ENCODE measurements around the gene C1orf174.
A peak's percentile ranks its signal among the peaks of the same experiment; 100 is the strongest.
"Not testable (repeated sequence)": the region's sequence is repeated elsewhere in the genome, so short reads cannot be mapped to it uniquely, and the experiment has no call there.

The C1orf174 gene

DNA sequence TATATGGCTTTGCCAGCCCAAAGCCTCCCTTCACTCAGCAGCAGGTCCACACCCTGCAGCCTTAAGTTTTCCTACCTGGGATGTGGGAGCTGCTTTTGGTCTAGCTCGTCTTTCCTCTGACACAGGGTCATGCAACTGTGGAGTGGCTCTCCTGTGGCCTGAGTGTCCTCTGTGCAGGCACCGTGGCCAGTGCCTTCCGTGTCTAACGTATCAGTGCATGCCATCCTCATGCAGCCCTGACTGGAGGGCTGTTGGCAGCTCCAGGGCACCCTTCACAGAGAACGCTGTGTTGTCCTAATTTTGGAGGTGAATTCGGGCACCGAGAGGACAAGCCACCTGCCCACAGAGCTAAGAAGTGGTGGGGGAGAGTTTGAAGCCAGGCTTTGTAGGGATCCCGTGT lies 25.7 kb upstream of the C1orf174 start:
- no peak for DNase-seq (ENCODE audit: low read depth, low spot score)

DNA sequence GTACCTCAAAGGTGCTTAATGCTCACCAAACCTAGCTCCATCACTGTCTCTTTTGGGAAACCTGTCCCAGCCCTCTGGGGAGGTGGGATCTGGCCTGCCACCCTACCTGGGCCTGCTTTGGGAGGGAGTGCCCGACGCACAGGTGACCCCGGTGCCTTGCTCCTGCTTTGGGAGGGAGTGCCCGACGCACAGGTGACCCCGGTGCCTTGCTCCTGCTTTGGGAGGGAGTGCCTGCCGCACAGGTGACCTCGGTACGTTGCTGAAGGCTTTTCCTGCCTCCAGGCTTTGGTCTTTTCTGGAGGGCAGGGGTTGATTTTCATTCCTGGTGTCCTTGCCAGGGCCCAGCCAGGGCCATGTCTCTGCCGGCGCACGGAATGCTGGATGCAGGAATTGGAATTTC lies 25.2 kb upstream of the C1orf174 start:
- DNase-seq (ENCODE audit: low read depth, low spot score): no peak

DNA sequence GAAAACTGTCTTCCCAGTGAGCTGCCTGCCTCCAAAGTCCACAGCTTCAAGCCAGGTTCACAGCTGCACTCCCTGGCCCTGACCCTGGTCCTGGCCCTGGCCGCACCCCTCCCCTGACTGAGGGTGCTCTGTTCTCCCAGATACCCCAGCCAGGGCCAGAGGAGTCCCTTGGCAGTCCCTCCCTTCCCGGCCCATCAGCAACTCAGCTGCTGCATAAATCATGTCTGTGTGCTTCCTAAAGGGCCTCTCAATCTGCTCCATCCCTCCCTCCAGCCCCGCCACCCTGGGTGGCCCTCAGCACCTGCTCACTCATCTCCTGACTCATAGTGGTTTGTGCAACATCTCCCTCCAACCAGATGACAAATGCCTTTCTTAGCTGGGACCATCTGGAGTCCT lies 24.8 kb upstream of the C1orf174 start:
- no peak for DNase-seq (ENCODE audit: low read depth, low spot score)

DNA sequence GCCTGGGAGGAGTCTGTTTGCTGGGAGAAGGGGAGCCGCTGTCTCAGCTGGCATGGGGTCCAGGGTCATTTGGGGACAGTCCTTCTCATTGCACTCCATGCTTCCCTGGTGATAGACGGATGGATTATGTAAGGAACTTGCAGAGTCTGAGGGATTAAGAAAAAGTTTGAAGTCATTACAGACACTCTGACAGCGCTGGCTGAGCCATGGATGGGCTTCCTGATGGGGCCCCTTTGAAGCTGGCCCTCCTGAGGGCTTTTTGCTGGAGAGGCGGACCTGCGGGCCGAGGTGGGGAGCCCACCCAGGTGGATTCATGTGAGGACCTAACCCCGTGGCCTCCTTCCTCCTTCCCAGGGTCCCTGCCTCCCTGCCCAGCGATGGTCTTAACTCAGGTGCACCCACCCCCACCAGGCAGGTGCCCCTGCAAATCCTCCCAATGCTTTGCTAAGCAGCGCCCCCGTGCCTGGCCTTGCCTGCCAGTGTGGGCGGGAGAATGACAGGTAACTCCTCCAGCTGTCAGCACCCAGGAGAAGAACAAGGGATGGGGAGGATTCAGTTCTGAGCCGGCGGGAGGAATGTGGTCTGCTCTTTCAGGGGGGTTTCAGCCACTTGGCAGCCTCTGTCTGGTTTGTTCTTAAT lies 24.2 kb upstream of the C1orf174 start:
- DNase-seq (ENCODE audit: low read depth, low spot score): no peak

DNA sequence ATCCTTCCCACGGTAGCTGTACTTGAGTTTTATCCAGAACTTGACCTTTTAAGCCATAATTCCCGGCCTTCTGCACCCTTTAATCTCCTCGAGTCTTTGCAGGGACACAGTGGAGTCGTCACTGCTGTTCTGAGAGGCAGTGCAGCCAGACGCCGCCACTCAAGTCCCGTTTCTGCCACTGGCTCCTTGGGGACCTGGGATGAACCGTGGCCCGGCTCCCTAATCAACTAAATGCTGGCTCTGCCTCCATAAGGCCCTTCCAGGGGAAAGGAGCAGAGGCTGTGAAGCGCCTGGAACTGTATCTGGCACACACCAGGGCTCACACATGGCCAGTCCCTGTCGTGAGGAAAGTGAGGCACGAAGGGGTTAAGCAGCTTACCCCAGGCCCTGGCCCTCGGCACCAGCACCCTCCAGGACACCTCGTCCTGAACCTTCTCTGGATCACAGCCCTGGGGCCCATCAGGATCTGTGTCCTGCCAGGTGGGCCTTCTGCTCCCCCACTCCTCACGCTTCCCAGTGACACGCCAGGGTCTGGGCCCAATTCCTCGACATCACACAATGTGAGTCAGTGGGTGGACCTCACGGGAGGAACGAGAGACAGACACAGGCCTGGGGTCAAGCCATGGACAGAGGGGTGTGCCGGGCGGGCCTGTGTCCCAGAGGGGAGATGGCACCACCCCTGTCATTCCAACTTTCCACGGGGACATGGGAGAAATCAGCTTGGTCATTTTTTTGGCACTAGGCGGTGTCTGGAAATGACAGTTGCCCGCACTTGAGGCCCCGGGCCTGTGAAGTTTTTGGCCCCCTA lies 23.5 kb upstream of the C1orf174 start:
- DNase-seq (ENCODE audit: low read depth, low spot score): no peak

DNA sequence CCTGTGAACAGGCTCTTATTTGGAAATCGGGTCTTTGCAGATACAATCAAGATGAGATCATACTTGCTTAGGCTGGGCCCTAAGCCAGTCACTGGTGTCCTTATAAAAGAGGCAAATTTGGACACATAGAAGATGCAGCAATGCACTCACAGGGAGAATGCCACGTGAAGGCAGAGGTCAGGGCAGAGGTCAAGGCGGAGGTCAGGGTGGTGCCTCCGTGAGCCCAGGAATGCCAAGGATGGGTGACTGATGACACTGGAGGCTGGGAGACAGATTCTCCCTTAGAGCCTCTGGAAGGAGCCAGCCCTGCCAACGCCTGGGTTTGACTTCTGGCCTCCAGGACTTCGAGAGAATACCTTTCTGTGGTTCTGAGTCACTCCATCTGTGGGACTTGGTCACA lies 22.8 kb upstream of the C1orf174 start:
- DNase-seq (ENCODE audit: low read depth, low spot score): no peak

DNA sequence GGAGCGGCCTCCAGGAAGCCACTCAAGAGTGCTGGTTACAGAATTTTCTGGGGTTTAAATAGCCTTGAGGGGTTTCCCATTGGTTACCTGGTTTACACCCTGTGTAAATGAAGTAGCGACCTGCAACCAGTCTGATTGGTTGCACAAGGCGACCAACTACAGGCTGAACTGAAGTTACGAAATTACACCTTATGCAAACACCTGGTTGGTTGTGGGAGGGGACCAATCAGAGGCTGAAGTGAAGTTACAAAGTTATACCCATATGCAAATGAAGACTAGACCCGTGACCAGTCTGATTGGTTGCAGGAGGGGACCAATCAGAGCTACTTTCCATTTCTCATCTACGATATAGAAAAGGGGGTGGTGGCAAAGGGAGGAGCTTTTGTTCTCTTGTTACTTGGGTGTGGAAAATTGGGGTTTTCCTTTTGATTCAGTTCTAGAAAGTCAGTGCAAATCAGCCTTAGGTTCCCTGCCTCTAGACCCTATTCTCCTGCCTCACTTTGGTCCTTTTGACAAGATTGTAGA lies 22.2 kb upstream of the C1orf174 start:
- no peak for DNase-seq (ENCODE audit: low read depth, low spot score)

DNA sequence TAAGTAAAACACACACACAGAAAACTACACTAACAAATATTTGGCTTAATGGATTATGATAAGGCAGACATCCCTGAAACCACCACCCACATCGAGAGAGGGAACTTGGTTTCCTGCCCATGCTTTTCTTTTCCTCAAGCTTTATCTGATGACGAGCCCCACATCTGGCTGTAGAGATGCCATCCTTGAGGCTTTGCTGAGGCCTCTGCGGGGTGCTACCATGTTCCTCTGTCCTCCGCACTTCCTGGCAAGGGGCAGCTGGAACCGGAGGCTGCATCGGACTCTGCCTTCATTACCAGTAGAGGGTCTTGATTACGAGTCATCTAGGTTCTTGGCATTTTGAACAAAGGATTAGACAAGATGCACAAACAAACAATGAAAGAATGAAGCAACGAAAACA lies 21.7 kb upstream of the C1orf174 start:
- DNase-seq (ENCODE audit: low read depth, low spot score): no peak

DNA sequence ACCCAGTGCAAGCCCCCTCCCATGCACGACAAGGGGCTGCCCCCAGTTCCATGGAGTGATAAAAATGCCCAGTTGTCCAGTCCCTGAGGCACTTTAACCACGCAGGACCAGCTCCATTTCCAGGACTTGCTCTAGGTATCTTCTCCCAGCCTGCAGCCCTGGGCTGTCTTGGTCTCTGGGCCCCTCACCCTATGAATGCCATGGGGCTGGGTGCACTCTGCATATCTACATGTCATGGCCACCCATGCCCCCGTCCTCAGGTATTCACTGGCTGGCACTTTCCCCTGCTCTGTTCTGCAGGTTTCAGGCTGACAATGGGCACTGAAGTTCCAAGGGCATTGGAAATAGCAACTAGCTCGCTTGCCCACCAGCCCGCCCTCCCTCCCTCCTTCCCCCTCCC lies 19.6 kb upstream of the C1orf174 start:
- DNase-seq (ENCODE audit: low read depth, low spot score): no peak

DNA sequence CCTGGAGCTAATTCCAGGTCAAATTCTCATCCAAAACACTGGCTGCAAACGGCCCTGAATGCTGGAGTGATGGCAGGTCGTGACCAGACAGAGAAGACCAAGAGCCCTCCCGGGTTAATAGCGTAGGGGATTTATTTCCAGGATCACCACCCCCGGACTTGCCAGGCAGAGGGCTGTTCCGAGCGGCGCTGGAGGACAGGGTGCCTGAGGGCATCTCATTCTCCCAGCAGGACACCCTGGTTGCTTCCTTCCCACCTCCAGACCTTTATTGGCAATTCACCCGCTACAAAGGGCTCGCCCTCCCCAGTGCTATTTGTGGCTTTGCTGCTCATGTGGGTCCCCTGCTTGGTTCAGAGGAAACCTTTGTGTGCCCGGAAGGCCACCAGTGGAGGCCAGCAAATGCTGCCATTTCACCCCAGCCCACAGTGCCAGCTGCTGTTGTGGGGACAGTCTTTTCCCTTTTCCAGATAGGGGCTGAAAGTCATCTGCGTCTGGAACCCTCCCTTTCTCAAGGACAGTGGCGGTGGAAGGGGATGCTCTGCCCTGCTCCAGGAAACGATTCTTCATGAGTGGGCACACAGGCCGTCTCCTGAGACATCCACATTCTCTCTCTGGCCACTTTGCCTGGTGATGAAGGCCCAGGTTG lies 19.0 kb upstream of the C1orf174 start:
- no peak for DNase-seq (ENCODE audit: low read depth, low spot score)

DNA sequence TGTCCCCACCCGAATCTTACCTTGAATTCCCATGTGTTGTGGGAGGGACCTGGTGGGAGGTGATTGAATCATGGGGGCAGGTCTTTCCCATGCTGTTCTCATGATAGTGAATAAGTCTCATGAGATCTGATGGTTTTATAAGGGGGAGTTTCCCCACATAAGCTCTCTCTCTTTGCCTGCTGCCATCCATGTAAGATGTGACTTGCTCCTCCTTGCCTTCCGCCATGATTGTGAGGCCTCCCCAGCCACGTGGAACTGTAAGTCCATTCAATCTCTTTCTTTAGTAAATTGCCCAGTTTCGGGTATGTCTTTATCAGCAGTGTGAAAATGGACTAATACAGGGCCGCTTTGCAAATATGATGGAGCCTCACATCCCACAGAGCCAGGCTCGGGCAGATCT lies 18.3 kb upstream of the C1orf174 start:
- DNase-seq (ENCODE audit: low read depth, low spot score): not testable (repeated sequence)

DNA sequence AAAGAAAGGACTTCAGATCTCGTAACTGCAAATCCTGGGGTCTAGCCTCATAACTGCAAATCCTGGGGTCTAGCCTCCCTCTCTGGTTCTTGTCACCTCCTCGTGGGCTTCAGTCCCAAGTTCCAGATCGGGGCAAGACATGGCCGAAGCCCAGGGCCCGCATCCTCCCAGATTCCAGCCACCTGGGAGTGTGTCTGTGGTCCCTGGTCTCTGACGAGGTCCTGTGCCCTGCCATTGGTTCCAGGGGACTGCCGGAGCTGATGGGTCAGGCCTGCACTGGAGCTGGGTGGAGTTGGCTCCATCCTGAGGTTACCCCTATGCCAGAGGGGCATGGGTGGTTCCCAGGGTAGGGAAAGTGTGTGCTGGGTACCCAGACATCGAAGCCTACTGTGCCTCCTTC lies 17.7 kb upstream of the C1orf174 start:
- DNase-seq (ENCODE audit: low read depth, low spot score): no peak

DNA sequence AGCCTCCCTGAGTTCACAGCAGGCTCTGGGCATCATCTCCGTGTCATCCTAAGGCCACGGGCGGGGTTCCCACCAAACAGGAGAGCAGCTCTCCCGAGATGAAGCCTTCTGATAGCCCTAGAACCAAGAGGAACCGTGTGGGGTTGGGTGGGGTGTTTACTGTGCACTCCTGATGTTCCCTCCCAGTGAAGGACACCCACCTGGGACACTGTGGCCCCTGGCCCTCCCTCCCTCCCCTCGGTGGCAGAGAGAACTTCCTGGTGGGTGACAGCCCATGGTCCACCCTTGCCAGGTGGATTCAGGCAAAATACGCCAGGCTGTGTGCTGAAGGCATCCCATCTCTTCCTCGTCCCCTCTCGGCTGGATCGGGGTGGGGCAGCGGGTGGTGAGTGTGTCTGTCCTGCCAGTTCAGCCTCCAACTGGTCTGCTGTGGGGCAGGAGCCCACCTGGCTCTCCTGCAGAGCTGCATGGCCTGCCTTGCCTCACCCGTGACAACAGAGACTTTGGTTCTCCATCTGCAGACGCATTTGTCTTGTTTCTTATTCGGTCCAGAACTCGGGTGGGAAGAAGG lies 15.6 kb upstream of the C1orf174 start:
- DNase-seq (ENCODE audit: low read depth, low spot score): no peak

DNA sequence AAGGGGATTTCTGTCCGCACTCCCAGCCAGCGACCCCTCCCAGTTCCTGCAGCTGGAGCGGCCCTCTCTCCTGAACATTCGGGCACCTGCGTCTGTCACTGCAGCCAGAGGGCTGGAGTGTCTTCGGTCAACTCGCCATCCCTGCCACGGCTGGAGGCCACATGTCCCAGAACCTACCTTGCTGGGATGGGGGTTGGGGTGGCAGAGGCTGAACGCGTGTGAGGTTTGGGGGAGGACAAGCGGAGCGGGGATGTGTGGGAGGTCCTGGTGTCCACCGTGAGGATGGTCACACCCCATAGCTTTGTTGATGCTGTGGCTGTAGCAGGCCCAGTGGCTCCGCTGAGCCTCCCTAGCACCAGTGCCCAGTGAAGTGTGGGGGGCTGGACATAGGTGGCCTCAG lies 14.8 kb upstream of the C1orf174 start:
- no peak for DNase-seq (ENCODE audit: low read depth, low spot score)

DNA sequence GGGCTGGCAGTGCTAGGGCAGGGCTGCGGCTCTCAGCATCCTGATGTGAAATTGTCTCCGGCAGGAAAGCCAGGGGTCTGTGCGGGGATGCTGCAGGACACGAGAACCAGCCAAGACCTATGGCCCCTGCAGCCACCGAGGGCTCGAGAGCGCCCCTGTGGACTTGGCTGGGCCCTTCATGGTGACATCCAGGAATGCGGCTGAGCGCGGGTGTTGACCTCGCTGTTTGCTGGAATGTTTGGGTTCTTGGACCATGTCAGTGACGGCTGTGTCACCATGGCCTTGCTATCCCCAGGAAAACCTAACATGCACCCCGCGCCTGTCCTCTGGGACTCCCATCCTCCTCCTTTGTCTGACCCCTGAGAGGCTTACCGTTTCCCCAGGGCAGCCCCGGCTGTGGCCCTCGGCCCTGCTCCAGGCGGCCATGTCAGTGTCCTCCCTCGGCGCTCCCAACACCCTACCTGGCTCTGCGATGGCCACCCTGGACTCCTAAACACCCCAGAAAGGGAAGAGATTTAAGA lies 14.3 kb upstream of the C1orf174 start:
- no peak for DNase-seq (ENCODE audit: low read depth, low spot score)

DNA sequence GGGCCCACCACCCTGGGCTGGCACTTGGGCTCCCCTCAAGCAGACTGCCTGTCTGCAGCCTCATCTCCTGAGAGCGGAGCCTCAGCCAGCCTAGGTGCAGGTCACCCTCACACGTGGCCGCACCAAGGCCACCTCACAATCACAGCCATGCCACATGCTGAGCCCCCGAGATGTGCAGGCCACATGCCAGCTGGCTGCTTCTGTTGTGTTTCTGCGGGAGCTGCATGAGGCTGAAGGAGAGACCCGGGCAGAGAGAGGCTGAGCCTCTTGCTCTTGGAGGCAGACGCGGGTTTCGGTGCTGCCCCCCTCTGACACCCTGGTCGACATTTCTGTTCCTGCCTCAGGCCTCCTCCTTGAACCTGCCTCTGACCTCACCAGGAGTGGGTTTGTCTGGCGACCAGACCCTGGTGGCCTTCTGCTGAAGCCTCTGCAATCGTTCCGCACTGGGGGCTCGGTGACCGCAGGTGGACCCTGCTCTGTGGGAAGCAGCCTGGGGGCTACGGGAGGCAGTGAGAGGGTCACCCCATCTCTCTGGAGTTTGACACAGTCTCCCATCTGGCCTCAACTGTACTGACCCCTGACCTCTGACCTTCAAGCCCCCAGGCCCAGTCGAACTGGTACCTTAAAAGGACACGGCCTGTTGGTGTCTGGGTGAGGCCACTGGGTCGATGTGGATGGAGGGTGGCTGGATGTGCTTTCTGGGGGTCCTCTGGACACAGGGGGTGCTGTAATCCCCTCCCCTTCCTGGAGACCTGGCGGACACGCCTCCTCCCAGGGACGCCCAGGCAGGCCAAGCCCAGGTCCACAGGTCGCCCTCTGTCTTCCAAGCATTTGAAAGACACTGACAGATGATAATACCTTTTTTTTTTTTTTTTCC lies 13.0 kb upstream of the C1orf174 start:
- DNase-seq (ENCODE audit: low read depth, low spot score): no peak

DNA sequence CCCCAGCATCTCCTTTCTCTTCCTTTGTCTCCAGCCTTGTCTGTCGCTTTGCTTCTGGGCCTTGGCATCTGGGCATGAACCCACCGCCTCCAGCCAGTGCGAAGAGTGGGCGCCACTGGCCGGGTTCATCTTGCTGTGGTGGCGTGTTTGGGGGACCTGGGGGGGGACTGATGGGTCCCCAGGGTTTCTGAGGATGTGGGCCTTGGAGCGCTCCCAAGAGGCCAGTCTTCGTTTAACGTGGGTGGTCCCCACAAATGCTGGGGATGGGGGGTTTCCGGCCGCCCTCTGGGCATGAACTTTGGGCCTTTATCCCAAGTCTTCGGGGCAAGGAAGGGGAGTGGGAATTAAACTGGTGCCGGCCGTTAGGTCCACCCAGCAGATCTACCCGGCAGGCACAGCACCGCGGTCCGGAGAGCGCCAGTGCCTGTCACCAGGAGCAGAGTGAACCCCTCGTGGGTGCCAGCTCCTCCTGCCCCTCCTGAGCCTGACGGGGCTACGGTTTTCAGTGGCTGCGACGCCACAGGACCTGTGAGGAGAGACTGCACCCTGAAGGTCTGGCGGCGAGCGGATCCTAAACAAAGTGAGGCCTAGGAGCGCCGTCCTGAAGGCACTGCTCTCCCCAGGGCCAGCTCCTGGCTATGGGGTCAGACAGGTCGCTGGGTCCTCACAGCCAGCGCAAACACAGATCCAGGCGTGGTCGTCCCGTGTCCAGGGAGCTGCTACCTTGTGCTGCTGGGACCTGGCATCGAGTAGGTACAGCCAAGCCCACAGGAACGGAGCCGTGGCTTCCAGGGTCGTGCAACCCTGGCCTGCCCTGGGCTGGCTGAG lies 12.1 kb upstream of the C1orf174 start:
- no peak for DNase-seq (ENCODE audit: low read depth, low spot score)

DNA sequence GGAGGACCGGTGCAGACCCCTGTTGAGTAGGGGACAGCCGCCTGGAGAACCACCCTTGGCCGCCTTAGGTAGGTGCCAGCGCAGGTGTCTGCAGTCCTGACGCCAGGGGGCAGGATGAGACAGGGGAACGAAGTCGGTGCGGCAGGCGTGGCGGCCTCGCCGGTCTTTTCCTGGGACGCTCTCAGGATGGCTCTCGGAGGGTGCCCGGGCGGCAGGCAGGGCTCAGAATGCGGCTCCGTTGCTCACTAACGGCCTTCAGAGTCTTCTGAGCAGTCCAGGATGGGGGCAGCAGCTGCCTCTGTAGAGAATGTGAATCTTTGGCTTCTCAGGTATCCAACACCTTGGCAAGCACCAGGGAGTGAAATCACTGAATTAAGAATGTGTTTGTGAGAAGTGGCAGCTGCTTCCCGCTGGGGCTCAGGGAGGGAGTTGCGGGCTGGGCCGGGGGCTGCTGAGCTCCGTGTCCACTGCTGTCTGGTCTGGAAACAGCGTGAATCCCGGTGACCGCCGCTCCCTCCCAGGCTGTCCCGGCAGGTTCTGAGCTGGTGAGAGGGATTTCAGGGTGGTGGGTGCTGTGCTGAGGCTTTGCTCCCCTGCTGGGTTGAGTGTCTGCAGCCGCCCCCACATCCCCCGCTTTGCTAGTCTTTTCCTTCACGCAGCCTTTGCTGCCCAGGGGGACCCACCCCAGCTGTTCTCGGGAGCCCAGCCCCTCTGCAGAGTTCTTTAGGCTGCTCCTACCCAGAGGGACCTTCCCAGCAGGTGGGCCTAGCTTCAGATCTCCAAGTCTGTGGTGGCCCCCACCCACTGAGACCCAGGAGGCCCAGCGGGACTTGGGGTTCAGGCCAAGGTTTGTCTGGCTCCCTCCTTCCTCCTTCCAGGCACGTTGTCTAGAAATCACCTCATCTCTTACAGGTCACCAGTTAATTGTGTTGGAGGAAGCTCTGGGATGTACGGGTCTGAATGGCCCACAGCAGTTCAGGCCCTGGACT lies 11.1 kb upstream of the C1orf174 start:
- peak; percentile 82 for DNase-seq (ENCODE audit: low read depth, low spot score)

Measured in astrocyte of the hippocampus (primary cell).